Naive thymus-derived CD4-positive, alpha-beta T cell (primary cell): ENCODE results near the gene NANS. TPM values are rescaled to one million over a fixed set of nuclear protein-coding genes. Genes with fewer than 3 reads are reported as not detected.
"Not testable (repeated sequence)": the region's sequence is repeated elsewhere in the genome, so short reads cannot be mapped to it uniquely, and the experiment has no call there.

Experiments used
- ATAC-seq: fragments of 150-1000 bp; cut with Tn5 transposase; 2 replicates; pipeline ENCODE4 v1.10.0; 2021; ENCODE audit warnings: mild to moderate bottlenecking, moderate library complexity
- CTCF ChIA-PET: fragments of 350-600 bp; sonication (Branson Sonifier 250); formaldehyde crosslinking; loops from one replicate; lab custom pipeline; 2021; ENCODE audit warnings: antibody characterized with exemption; lab: Charles Lee
- POLR2A ChIA-PET: fragments of 350-600 bp; sonication (Branson Sonifier 250); formaldehyde crosslinking; loops from one replicate; lab custom pipeline; 2021; ENCODE audit warnings: antibody characterized with exemption, inconsistent platforms; lab: Charles Lee
- DNase-seq, 9 donors: peaks; one replicate each; pipeline versions ENCODE4 v3.0.0 to v3.0.0-alpha.2; 2020 to 2022; ENCODE audit warnings: mixed read lengths in 1 of 9
- H3K27ac ChIP-seq: one replicate; pipeline ENCODE4 v1.7.0; 2013; ENCODE audit warnings: mild to moderate bottlenecking, low read depth, low read length, moderate library complexity
- H3K27me3 ChIP-seq, 2 donors: one replicate each; pipeline ENCODE4 v1.7.0; 2013; ENCODE audit warnings: low read length in 2 of 2, mild to moderate bottlenecking in 2 of 2, moderate library complexity in 2 of 2; ENCODE audit not compliant: control insufficient read depth in 2 of 2, insufficient read depth in 2 of 2
- H3K36me3 ChIP-seq, 3 experiments: 1 replicate in 2 of 3; 2 replicates in 1 of 3; pipeline ENCODE4 v1.7.0; 2013; ENCODE audit warnings: low read length in 3 of 3, mild to moderate bottlenecking in 3 of 3, moderate library complexity in 1 of 3; ENCODE audit not compliant: insufficient read depth in 3 of 3, control insufficient read depth in 2 of 3
- H3K4me1 ChIP-seq, 2 donors: one replicate each; pipeline ENCODE4 v1.7.0; 2013; ENCODE audit warnings: low read length in 2 of 2, mild to moderate bottlenecking in 2 of 2, moderate library complexity in 1 of 2; ENCODE audit not compliant: control insufficient read depth in 2 of 2, insufficient read depth in 2 of 2
- H3K4me3 ChIP-seq: 2 replicates; pipeline ENCODE4 v1.7.0; 2013; ENCODE audit warnings: mild to moderate bottlenecking, low read length
- H3K9me3 ChIP-seq, 3 experiments: 1 replicate in 2 of 3; 2 replicates in 1 of 3; pipeline ENCODE4 v1.7.0; 2013; ENCODE audit warnings: low read length in 3 of 3; ENCODE audit not compliant: control insufficient read depth in 2 of 3
- H3K27ac Mint-ChIP-seq, 9 donors: one replicate each; pipeline ENCODE4 v1.8.0; 2020 to 2022; ENCODE audit warnings: mixed read lengths in 9 of 9, mild to moderate bottlenecking in 8 of 9, moderate library complexity in 5 of 9, inconsistent platforms in 2 of 9
- H3K27me3 Mint-ChIP-seq, 5 donors: one replicate each; pipeline ENCODE4 v1.8.0; 2021 to 2022; ENCODE audit warnings: mixed read lengths in 5 of 5, mild to moderate bottlenecking in 1 of 5
- H3K36me3 Mint-ChIP-seq, 5 donors: one replicate each; pipeline ENCODE4 v1.8.0; 2020 to 2022; ENCODE audit warnings: mixed read lengths in 5 of 5, mild to moderate bottlenecking in 3 of 5, inconsistent platforms in 1 of 5
- H3K4me1 Mint-ChIP-seq, 7 donors: one replicate each; pipeline ENCODE4 v1.8.0; 2020 to 2022; ENCODE audit warnings: mixed read lengths in 7 of 7, mild to moderate bottlenecking in 3 of 7, inconsistent platforms in 1 of 7
- H3K4me3 Mint-ChIP-seq, 10 donors: one replicate each; pipeline ENCODE4 v1.8.0; 2020 to 2022; ENCODE audit warnings: mild to moderate bottlenecking in 10 of 10, mixed read lengths in 10 of 10, moderate library complexity in 6 of 10, inconsistent platforms in 2 of 10
- H3K9me3 Mint-ChIP-seq, 11 donors: one replicate each; pipeline ENCODE4 v1.8.0; 2020 to 2022; ENCODE audit warnings: mixed read lengths in 11 of 11, mild to moderate bottlenecking in 4 of 11, inconsistent platforms in 1 of 11, moderate library complexity in 1 of 11
- intact Hi-C, 2 donors: fragments of 100-400 bp; cut with micrococcal nuclease; formaldehyde crosslinking; loops; one replicate each; pipeline ENCODE4 v1.15.1; 2023
- polyA plus RNA-seq, 2 donors: library from polyadenylated mRNA; unstranded; fragments of 300-500 nt; fragmentation: Illumina TruSeq; gene quantifications; one replicate each; pipeline ENCODE4 v1.2.3, GENCODE V29; 2021
- total RNA-seq, 6 experiments: library from RNA in 5 of 6; stranded (reverse) in 5 of 6; gene quantifications; 1 replicate in 5 of 6; 2 replicates in 1 of 6; pipeline ENCODE4 v1.2.3 and lab custom pipeline; 2021 to 2026

Gene NANS
- total and polyA plus RNA-seq, 7 experiments from 2014 or later: 16.3 to 58.9 (median 33.2) TPM

GRCh38 chr9:98075332-98075805, 18.8 kb downstream of the NANS start:
- no peaks in the 10 kb centered on the region for H3K27me3 ChIP-seq
- no peaks in the 10 kb centered on the region for H3K9me3 ChIP-seq
- intact Hi-C loops: loop anchor here (1.0 to 10.0 kb wide), 6 partner anchors 18 to 719 kb away; partner anchors contain the start of genes ANKS6 (in 1 of the 2) and NANS (in 1 of the 2)
- peak overlapping the region; percentile 48 to 73 (median 54) for H3K4me3 Mint-ChIP-seq
- H3K4me3 ChIP-seq: no peak overlapping the region
- H3K27ac Mint-ChIP-seq: peak overlapping the region; percentile 83 to 98 (median 94)
- no peaks in the 10 kb centered on the region for H3K27me3 Mint-ChIP-seq
- ChIA-PET POLR2A (interaction anchor here (0.6 to 5.2 kb wide), 6 partner anchors 26 to 182 kb away, joined by 3 to 31 read pairs (median 16); partner anchors contain the start of genes TBC1D2 and TRIM14), CTCF (interaction anchor here (0.6 to 2.3 kb wide), 7 partner anchors 43 to 196 kb away, joined by 3 to 15 read pairs (median 3); partner anchors contain the start of gene TRIM14)
- peaks cover 0 to 16% (median 7%) of the 10 kb centered on the region in 3 experiments for H3K36me3 ChIP-seq
- H3K4me1 ChIP-seq: peaks cover 27 to 28% of the 10 kb centered on the region in 2 donors
- peak overlapping the region; percentile 81 for H3K27ac ChIP-seq
- peaks cover 0 to 2% (median 0%) of the 10 kb centered on the region in 11 donors for H3K9me3 Mint-ChIP-seq
- peak; percentile 53 for ATAC-seq
- H3K4me1 Mint-ChIP-seq: peaks cover 0 to 52% (median 45%) of the 10 kb centered on the region in 7 donors
- H3K36me3 Mint-ChIP-seq: peaks cover 0 to 16% (median 11%) of the 10 kb centered on the region in 5 donors
- DNase-seq: peak in 1 of 9 donors; percentile 46

- POLR2A ChIA-PET: interaction anchor here (0.5 to 5.2 kb wide), 4 partner anchors 10 to 179 kb away, joined by 3 to 31 read pairs (median 8); partner anchors contain the start of genes TBC1D2 and TRIM14
- not testable (repeated sequence) for H3K9me3 ChIP-seq, H3K27me3 ChIP-seq, H3K27me3 Mint-ChIP-seq, H3K4me3 ChIP-seq, H3K9me3 Mint-ChIP-seq, DNase-seq, ATAC-seq
- Histone ChIP-seq H3K27ac (peak overlapping the region; percentile 81), H3K4me1 (peaks cover 27 to 33% of the 10 kb centered on the region in 2 donors), H3K36me3 (peaks cover 6 to 28% (median 7%) of the 10 kb centered on the region in 3 experiments)
- peaks cover 0 to 22% (median 14%) of the 10 kb centered on the region in 5 donors for H3K36me3 Mint-ChIP-seq
- H3K27ac Mint-ChIP-seq: peak overlapping the region; percentile 83 to 98 (median 94)
- intact Hi-C loops: loop anchor here in 1 of 2 donors (1.0 to 10.0 kb wide), 2 partner anchors 179 to 718 kb away; partner anchors contain the start of genes ANKS6 and TBC1D2
- peaks cover 9 to 53% (median 47%) of the 10 kb centered on the region in 7 donors for H3K4me1 Mint-ChIP-seq
- CTCF ChIA-PET: interaction anchor here (2.0 kb wide), 1 partner anchor 42 kb away, joined by 4 read pairs; the partner anchor contains the start of gene TRIM14
- H3K4me3 Mint-ChIP-seq: peak overlapping the region in 2 of 10 donors; percentile 53 to 65
Observed at GRCh38 chr9:98076514-98076890, 20.0 kb downstream of the NANS start.

GRCh38 chr9:98078895-98079294, 22.4 kb downstream of the NANS start:
- H3K27me3 ChIP-seq: no peaks in the 10 kb centered on the region
- POLR2A ChIA-PET: interaction anchor here (0.7 to 4.2 kb wide), 6 partner anchors 14 to 177 kb away, joined by 3 to 19 read pairs (median 6); partner anchors contain the start of gene TBC1D2
- peaks cover 27 to 50% of the 10 kb centered on the region in 2 donors for H3K4me1 ChIP-seq
- no peak overlapping the region for H3K27ac ChIP-seq
- H3K36me3 ChIP-seq: peaks cover 16 to 51% (median 16%) of the 10 kb centered on the region in 3 experiments
- ATAC-seq (no peak), DNase-seq (no peak)
- no peak overlapping the region for H3K4me3 ChIP-seq
- Mint-ChIP-seq H3K9me3 (peaks cover 0 to 2% (median 0%) of the 10 kb centered on the region in 11 donors), H3K36me3 (peaks cover 7 to 42% (median 17%) of the 10 kb centered on the region in 5 donors), H3K4me3 (no peak overlapping the region), H3K27ac (peak overlapping the region; percentile 58 to 94 (median 78)), H3K27me3 (no peaks in the 10 kb centered on the region), H3K4me1 (peaks cover 17 to 73% (median 67%) of the 10 kb centered on the region in 7 donors)
- H3K9me3 ChIP-seq: no peaks in the 10 kb centered on the region
- intact Hi-C loops: loop anchor here in 1 of 2 donors (10.0 kb wide), 1 partner anchor 716 kb away; the partner anchor contains the start of gene ANKS6
- CTCF ChIA-PET: interaction anchor here (0.6 to 0.9 kb wide), 3 partner anchors 19 to 49 kb away, joined by 3 read pairs; no protein-coding TSS in a partner anchor

GRCh38 chr9:98080326-98080725, 23.8 kb downstream of the NANS start:
- Mint-ChIP-seq H3K36me3 (peaks cover 9 to 48% (median 23%) of the 10 kb centered on the region in 5 donors), H3K27me3 (no peaks in the 10 kb centered on the region), H3K9me3 (peaks cover 0 to 1% (median 0%) of the 10 kb centered on the region in 11 donors), H3K4me3 (no peak overlapping the region), H3K27ac (peak overlapping the region in 6 of 9 donors; percentile 41 to 89 (median 52)), H3K4me1 (peaks cover 7 to 64% (median 55%) of the 10 kb centered on the region in 7 donors)
- no peak overlapping the region for H3K4me3 ChIP-seq
- no peak for DNase-seq
- POLR2A ChIA-PET: interaction anchor here (1.0 to 4.2 kb wide), 5 partner anchors 10 to 23 kb away, joined by 4 to 19 read pairs (median 5); partner anchors contain the start of gene NANS
- no peaks in the 10 kb centered on the region for H3K9me3 ChIP-seq
- peak overlapping the region; percentile 27 for H3K27ac ChIP-seq
- H3K27me3 ChIP-seq: no peaks in the 10 kb centered on the region
- intact Hi-C loops: no loop called here
- peaks cover 16 to 65% (median 16%) of the 10 kb centered on the region in 3 experiments for H3K36me3 ChIP-seq
- H3K4me1 ChIP-seq: peaks cover 14 to 36% of the 10 kb centered on the region in 2 donors
- CTCF ChIA-PET: interaction anchor here (0.6 to 1.4 kb wide), 3 partner anchors 39 to 163 kb away, joined by 3 to 5 read pairs (median 4); partner anchors contain the start of gene TRIM14
- no peak for ATAC-seq

- CTCF ChIA-PET: interaction anchor here (0.6 to 1.4 kb wide), 3 partner anchors 38 to 163 kb away, joined by 3 to 5 read pairs (median 4); partner anchors contain the start of gene TRIM14
- no peak for DNase-seq
- peaks cover 0 to 1% (median 0%) of the 10 kb centered on the region in 11 donors for H3K9me3 Mint-ChIP-seq
Observed at GRCh38 chr9:98080780-98081179, 24.2 kb downstream of the NANS start.

More at GRCh38 chr9:98080780-98081179, 24.2 kb downstream of the NANS start:
- H3K4me3 Mint-ChIP-seq: no peak overlapping the region
- H3K27ac ChIP-seq: peak overlapping the region; percentile 27
- no peaks in the 10 kb centered on the region for H3K9me3 ChIP-seq
- H3K4me1 ChIP-seq: peaks cover 9 to 31% of the 10 kb centered on the region in 2 donors
- ATAC-seq: no peak
- peaks cover 8 to 63% (median 50%) of the 10 kb centered on the region in 7 donors for H3K4me1 Mint-ChIP-seq
- intact Hi-C loops: no loop called here
- peaks cover 9 to 48% (median 28%) of the 10 kb centered on the region in 5 donors for H3K36me3 Mint-ChIP-seq
- no peaks in the 10 kb centered on the region for H3K27me3 ChIP-seq
- POLR2A ChIA-PET: interaction anchor here (1.0 to 4.2 kb wide), 5 partner anchors 9 to 24 kb away, joined by 4 to 19 read pairs (median 5); partner anchors contain the start of gene NANS
- no peaks in the 10 kb centered on the region for H3K27me3 Mint-ChIP-seq
- H3K4me3 ChIP-seq: no peak overlapping the region
- H3K36me3 ChIP-seq: peaks cover 16 to 69% (median 16%) of the 10 kb centered on the region in 3 experiments
- peak overlapping the region in 8 of 9 donors; percentile 41 to 89 (median 64) for H3K27ac Mint-ChIP-seq
